ENCODE results near the gene CLP1. TPM values are rescaled to one million over a fixed set of nuclear protein-coding genes. Genes with fewer than 3 reads are reported as not detected.

The CLP1 gene
- total RNA-seq, result 10 to 100 TPM in 4 of 7 donors, 1 to 10 TPM in 3; 5.5 to 11.9 (median 11.1) TPM
- polyA plus RNA-seq, result 10 to 100 TPM in 1 of 2 donors, 1 to 10 TPM in 1; 7.2 to 10.5 TPM
- long read RNA-seq, donor 1, transcript CLP1-205 (3 exons, 2,435 nt), result major isoform, 109 of 115 reads
- long read RNA-seq, donor 1, partial matches to known transcripts, result 0 of 115 reads
- long read RNA-seq, donor 1, other reads (novel, unspliced or antisense), result 5 of 115 reads
- long read RNA-seq, donor 2, transcript CLP1-205 (3 exons, 2,435 nt), result major isoform, 14 of 14 reads
- long read RNA-seq, donor 2, partial matches to known transcripts, result 0 of 14 reads
- long read RNA-seq, donor 2, other reads (novel, unspliced or antisense), result 0 of 14 reads
- long read RNA-seq, donor 3, transcript CLP1-205 (3 exons, 2,435 nt), result major isoform, 15 of 18 reads
- long read RNA-seq, donor 3, partial matches to known transcripts, result 0 of 18 reads
- long read RNA-seq, donor 3, other reads (novel, unspliced or antisense), result 2 of 18 reads

DNA sequence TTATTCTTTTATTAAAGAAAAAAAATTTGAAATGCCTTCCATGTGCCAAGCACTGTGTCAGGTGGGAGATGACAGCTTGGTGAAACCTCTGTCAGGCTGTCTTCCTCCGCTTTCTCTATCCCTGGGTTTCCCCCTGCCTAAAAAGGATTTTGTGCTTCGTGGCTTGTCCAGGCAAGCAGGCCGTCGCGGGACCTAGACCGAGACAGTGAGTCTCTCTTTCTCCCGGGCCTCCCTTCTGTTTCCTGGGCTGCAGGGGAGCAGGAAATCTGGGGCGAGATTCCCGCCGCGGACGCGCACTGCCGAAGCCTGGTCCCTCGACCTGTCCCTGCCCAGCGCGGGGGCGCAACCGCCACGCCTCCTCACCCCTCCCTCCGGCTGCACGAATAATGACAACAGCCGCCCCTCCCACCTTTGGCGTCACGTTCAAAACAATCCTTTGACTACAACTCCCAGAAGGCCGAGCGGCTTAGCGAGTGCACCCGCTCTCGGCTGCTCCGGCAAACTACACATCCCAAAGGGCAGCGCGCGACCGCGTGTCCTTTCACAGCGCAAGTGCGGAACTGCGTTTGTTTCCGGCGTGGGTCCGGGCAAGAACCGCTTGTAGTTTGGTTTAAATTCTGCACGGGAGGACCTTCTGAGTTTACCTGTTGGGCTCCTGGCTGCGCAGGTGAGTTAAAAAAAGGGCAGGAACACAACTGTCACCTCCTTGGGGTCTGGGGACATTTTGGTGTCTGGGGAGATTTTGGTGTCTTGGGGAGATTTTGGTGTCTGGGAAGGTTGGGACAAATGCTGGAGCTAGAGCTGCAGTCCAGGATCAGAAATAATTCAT lies at the start of gene CLP1:
CLP1 (plus strand) TSS at position 569 of the 829 bp plus-strand sequence. CDS start 1,715 bp downstream, outside the sequence.
- WGBS, 3 donors, result 0 to 1% (median 0%) methylated on average over 44 to 45 of the region's 45 CpGs
- TF ChIP-seq EP300 (IDR thresholded peaks at IDR 0.05) (no peak), POLR2A (IDR thresholded peaks at IDR 0.05) (peak; percentile 80)
- TF ChIP-seq, protein P1, sequence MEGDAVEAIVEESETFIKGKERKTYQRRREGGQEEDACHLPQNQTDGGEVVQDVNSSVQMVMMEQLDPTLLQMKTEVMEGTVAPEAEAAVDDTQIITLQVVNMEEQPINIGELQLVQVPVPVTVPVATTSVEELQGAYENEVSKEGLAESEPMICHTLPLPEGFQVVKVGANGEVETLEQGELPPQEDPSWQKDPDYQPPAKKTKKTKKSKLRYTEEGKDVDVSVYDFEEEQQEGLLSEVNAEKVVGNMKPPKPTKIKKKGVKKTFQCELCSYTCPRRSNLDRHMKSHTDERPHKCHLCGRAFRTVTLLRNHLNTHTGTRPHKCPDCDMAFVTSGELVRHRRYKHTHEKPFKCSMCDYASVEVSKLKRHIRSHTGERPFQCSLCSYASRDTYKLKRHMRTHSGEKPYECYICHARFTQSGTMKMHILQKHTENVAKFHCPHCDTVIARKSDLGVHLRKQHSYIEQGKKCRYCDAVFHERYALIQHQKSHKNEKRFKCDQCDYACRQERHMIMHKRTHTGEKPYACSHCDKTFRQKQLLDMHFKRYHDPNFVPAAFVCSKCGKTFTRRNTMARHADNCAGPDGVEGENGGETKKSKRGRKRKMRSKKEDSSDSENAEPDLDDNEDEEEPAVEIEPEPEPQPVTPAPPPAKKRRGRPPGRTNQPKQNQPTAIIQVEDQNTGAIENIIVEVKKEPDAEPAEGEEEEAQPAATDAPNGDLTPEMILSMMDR (IDR thresholded peaks at IDR 0.05), result peak in 1 of 3 donors; percentile 40
- peak within 1 kb of the TSS; percentile 56 to 84 for H3K27ac ChIP-seq
- DNase-seq, result peak; percentile 99 to 100 (median 99)
- peaks cover 3% of the 10 kb centered on the region for H3K4me1 ChIP-seq (ENCODE audit: insufficient read depth)
- no peaks in the 10 kb centered on the region for H3K9me3 ChIP-seq
- intact Hi-C loops (cut with DNase I), result loop anchor here in 1 of 4 donors (10.0 kb wide), 1 partner anchor 333 kb away; the partner anchor contains the start of gene TNKS1BP1
- H3K27me3 ChIP-seq, result no peaks in the 10 kb centered on the region
- no peaks in the 10 kb centered on the region for H3K36me3 ChIP-seq
- peak within 1 kb of the TSS; percentile 59 for H3K4me3 ChIP-seq

DNA sequence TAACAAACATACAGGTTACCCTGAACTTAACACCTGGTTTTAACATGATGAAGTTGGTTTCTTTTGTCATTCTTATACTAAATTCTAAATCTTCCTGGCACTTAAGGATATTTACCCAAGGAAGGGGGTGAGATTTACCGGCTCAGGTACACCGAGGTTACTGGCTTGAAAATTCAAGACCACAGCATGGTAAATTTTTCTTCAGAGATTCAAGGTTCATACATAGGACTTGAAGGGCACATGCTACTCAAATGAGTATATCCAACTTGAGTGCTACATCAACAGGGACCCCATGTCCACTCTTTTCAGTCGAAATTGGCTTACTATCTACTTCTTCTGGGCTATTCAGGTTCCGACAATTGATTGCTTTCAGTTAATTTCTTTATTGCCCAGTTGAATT lies 47.4 kb upstream of the CLP1 start:
- TF ChIP-seq POLR2A (IDR thresholded peaks at IDR 0.05), result no peak
- TF ChIP-seq EP300 (IDR thresholded peaks at IDR 0.05), result no peak
- TF ChIP-seq, protein P1 (IDR thresholded peaks at IDR 0.05), result no peak
- 92 to 96% (median 94%) methylated on average over 4 of the region's 4 CpGs for WGBS, 3 donors
- Histone ChIP-seq H3K4me1 (ENCODE audit: insufficient read depth) (no peaks in the 10 kb centered on the region), H3K36me3 (no peaks in the 10 kb centered on the region), H3K4me3 (no peak overlapping the region), H3K27ac (no peak overlapping the region), H3K27me3 (no peaks in the 10 kb centered on the region), H3K9me3 (no peaks in the 10 kb centered on the region)
- intact Hi-C loops (cut with DNase I), result no loop called here
- no peak for DNase-seq

- WGBS, 3 donors, result 77 to 82% (median 80%) methylated on average over 8 to 10 of the region's 10 CpGs
- Histone ChIP-seq H3K4me3 (no peak overlapping the region), H3K9me3 (no peaks in the 10 kb centered on the region), H3K4me1 (ENCODE audit: insufficient read depth) (no peaks in the 10 kb centered on the region), H3K36me3 (no peaks in the 10 kb centered on the region), H3K27me3 (no peaks in the 10 kb centered on the region), H3K27ac (no peak overlapping the region)
- intact Hi-C loops (cut with DNase I), result no loop called here
- TF ChIP-seq, protein P1 (IDR thresholded peaks at IDR 0.05), result no peak
- TF ChIP-seq POLR2A (IDR thresholded peaks at IDR 0.05) (no peak), EP300 (IDR thresholded peaks at IDR 0.05) (no peak)
- DNase-seq, result no peak
These were observed 43.3 kb upstream of the CLP1 start for GRCh38 chr11:57614234-57614772.

- intact Hi-C loops (cut with DNase I), result no loop called here
- Histone ChIP-seq H3K9me3 (no peaks in the 10 kb centered on the region), H3K27me3 (no peaks in the 10 kb centered on the region), H3K27ac (no peak overlapping the region), H3K4me3 (no peak overlapping the region), H3K4me1 (ENCODE audit: insufficient read depth) (no peaks in the 10 kb centered on the region), H3K36me3 (no peaks in the 10 kb centered on the region)
- no peak for DNase-seq
- TF ChIP-seq EP300 (IDR thresholded peaks at IDR 0.05), result no peak
- TF ChIP-seq, protein P1 (IDR thresholded peaks at IDR 0.05), result no peak
- no peak for TF ChIP-seq POLR2A (IDR thresholded peaks at IDR 0.05)
- WGBS, 3 donors, result 72 to 83% (median 77%) methylated on average over 1 of the region's 1 CpG
These were observed 42.3 kb upstream of the CLP1 start for GRCh38 chr11:57615308-57615707.
